Measurements from ENCODE around the gene SPHK1. TPM values are rescaled to one million over a fixed set of nuclear protein-coding genes. Genes with fewer than 3 reads are reported as not detected.
A peak's percentile ranks its signal among the peaks of the same experiment; 100 is the strongest.

Gene SPHK1
- total RNA-seq, 2 experiments from 2014 or later, result 15.7 to 17.7 TPM

DNA sequence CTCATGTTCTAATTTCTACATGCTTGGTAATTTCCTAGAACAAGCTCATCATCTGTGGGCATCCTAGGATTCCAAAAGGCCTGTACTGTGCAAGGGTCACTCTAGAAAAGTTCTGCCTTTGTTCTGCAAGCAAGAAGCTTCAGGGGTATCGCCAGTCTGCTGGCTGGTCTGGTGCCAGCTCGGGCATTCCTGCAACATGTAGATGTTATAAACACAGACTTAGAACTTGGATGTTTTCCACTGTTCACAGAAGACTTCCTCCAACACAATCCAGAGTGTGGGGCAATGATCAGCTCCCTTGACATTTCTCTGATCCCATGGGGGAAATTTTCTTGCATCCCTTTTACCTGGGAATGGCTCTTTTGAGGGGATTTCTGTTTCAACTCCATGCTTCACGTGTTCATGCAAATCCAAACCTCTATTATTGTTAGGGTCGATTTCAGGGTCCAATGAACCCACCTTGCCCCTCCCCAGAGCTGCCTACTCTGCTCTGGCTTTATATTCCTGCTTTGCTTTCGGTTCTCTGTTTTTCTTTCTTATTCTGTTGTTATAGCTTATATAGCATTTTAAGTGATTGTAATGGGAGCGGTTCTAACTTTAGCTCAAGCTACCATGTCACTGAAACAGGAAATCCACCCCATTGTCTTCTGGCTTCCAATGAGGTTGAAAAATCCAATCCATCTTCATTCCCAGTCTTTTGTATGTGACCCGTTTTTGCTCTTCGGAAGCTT is 43.3 kb downstream of the SPHK1 start:
- no peaks in the 10 kb centered on the region for H3K9me3 Mint-ChIP-seq
- no peaks in the 10 kb centered on the region for H3K36me3 Mint-ChIP-seq (ENCODE audit: low read depth)
- intact Hi-C loops (cut with micrococcal nuclease), result no loop called here
- H3K27ac Mint-ChIP-seq, result no peak overlapping the region
- POLR2A ChIA-PET, result interaction anchor here (0.7 to 1.3 kb wide), 2 partner anchors 10 to 30 kb away, joined by 3 to 4 read pairs; no protein-coding TSS in a partner anchor
- peaks cover 11% of the 10 kb centered on the region for H3K4me1 Mint-ChIP-seq (ENCODE audit: low read depth)
- DNase-seq (no peak), ATAC-seq (no peak)
- H3K27me3 Mint-ChIP-seq, result no peaks in the 10 kb centered on the region
- no peak overlapping the region for H3K4me3 Mint-ChIP-seq
- no peak for TF ChIP-seq CTCF (IDR thresholded peaks at IDR 0.05)
- CTCF ChIA-PET, result interaction anchor here (0.6 to 4.6 kb wide), 5 partner anchors 10 to 312 kb away, joined by 3 to 15 read pairs (median 4); no protein-coding TSS in a partner anchor

DNA sequence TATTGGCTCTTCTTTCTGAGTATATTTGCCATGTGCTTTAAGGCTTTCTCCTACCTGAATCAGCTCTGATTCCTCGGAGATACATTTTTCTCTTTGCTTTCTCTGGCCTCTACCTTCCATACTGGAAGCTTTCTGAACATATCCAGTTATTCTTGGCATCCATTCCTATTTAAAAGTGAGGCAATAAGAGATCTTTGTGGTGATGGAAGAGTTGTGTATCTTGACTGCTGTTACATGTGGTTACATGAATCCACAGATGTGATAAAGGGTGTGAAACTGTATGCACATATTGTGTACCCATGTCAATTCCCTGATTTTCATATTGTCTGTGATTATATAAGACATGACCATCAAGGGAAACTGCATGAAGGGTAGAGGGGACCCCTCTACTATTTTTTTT is 44.1 kb downstream of the SPHK1 start:
- ATAC-seq (no peak), DNase-seq (no peak)
- Mint-ChIP-seq H3K27ac (no peak overlapping the region), H3K4me3 (no peak overlapping the region), H3K9me3 (no peaks in the 10 kb centered on the region), H3K4me1 (ENCODE audit: low read depth) (peaks cover 13% of the 10 kb centered on the region), H3K27me3 (no peaks in the 10 kb centered on the region), H3K36me3 (ENCODE audit: low read depth) (no peaks in the 10 kb centered on the region)
- CTCF ChIA-PET, result interaction anchor here (1.2 to 4.6 kb wide), 4 partner anchors 11 to 95 kb away, joined by 3 to 15 read pairs (median 6); no protein-coding TSS in a partner anchor
- no peak for TF ChIP-seq CTCF (IDR thresholded peaks at IDR 0.05)
- POLR2A ChIA-PET, result no interaction called here
- intact Hi-C loops (cut with micrococcal nuclease), result no loop called here

DNA sequence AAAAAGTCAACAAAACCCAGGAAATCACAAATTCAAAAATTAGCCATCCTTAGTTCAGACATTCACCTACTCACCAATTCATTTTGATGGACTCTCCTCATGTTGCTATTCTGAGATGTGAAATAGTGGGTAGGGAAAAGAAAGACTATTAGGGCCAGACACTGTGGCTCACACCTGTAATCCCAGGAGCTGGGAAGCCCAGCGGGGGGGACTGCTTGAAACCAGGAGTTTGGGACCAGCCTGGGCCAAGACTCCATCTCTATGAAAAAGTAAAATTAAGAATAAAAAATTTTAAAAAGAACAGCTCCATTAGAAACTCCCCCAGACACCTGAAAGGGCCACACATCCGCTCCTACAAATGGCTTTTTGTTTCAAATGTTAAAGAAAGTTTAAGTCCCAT is 47.1 kb downstream of the SPHK1 start:
- DNase-seq (no peak), ATAC-seq (no peak)
- Mint-ChIP-seq H3K27ac (no peak overlapping the region), H3K9me3 (no peaks in the 10 kb centered on the region), H3K36me3 (ENCODE audit: low read depth) (no peaks in the 10 kb centered on the region), H3K4me1 (ENCODE audit: low read depth) (peaks cover 13% of the 10 kb centered on the region), H3K27me3 (no peaks in the 10 kb centered on the region), H3K4me3 (no peak overlapping the region)
- TF ChIP-seq CTCF (IDR thresholded peaks at IDR 0.05), result no peak
- POLR2A ChIA-PET, result no interaction called here
- CTCF ChIA-PET, result interaction anchor here (1.2 to 1.6 kb wide), 3 partner anchors 27 to 124 kb away, joined by 3 to 4 read pairs (median 3); no protein-coding TSS in a partner anchor
- intact Hi-C loops (cut with micrococcal nuclease), result no loop called here

GRCh38 chr17:76432004-76432403 is 47.6 kb downstream of the SPHK1 start:
- ChIA-PET POLR2A (no interaction called here), CTCF (interaction anchor here (1.6 kb wide), 1 partner anchor 125 kb away, joined by 3 read pairs; no protein-coding TSS in a partner anchor)
- H3K9me3 Mint-ChIP-seq, result no peaks in the 10 kb centered on the region
- no peaks in the 10 kb centered on the region for H3K27me3 Mint-ChIP-seq
- TF ChIP-seq CTCF (IDR thresholded peaks at IDR 0.05), result no peak
- DNase-seq (no peak), ATAC-seq (no peak)
- peaks cover 13% of the 10 kb centered on the region for H3K4me1 Mint-ChIP-seq (ENCODE audit: low read depth)
- no peak overlapping the region for H3K4me3 Mint-ChIP-seq
- intact Hi-C loops (cut with micrococcal nuclease), result no loop called here
- H3K36me3 Mint-ChIP-seq (ENCODE audit: low read depth), result no peaks in the 10 kb centered on the region
- no peak overlapping the region for H3K27ac Mint-ChIP-seq

DNA sequence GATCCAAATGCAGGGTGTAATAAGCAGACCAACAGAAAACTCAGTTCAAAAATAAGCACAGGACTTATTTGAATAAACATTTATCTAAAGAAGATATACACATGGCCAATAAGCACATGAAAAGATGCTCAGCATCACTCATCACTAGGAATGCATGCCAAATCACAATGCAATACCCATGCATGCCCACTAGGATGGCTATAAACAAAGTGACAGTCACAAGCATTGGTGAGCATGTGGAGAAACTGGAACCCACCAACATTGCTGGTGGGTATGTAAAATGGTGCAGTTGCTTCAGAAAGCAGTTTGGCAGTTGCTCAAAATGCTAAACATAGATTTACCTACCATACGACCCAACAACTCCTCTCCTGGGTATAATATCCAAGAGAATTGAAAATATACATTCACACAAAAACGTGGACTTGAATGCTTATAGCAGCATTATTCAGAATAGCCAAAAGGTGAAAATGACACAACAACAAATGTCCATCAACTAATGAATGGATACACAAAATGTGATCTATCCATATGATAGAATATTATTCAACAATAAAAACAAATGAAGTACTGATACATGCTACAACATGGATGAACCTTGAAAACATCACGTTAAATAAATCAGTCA is 48.4 kb downstream of the SPHK1 start:
- H3K4me3 Mint-ChIP-seq, result no peak overlapping the region
- peaks cover 11% of the 10 kb centered on the region for H3K4me1 Mint-ChIP-seq (ENCODE audit: low read depth)
- no peak for DNase-seq
- no peaks in the 10 kb centered on the region for H3K36me3 Mint-ChIP-seq (ENCODE audit: low read depth)
- peak; percentile 47 for TF ChIP-seq CTCF (IDR thresholded peaks at IDR 0.05)
- no peak overlapping the region for H3K27ac Mint-ChIP-seq
- ChIA-PET POLR2A (no interaction called here), CTCF (no interaction called here)
- intact Hi-C loops (cut with micrococcal nuclease), result no loop called here
- ATAC-seq, result peak; percentile 79
- H3K27me3 Mint-ChIP-seq, result no peaks in the 10 kb centered on the region
- no peaks in the 10 kb centered on the region for H3K9me3 Mint-ChIP-seq
